ENCODE data around the gene SLC22A8.
"Not testable (repeated sequence)": the region's sequence is repeated elsewhere in the genome, so short reads cannot be mapped to it uniquely, and the experiment has no call there.

The SLC22A8 gene

GRCh38 chr11:62985041-62985750 lies 30.4 kb downstream of the SLC22A8 start:
- no peak for DNase-seq (ENCODE audit: low read depth)

DNA sequence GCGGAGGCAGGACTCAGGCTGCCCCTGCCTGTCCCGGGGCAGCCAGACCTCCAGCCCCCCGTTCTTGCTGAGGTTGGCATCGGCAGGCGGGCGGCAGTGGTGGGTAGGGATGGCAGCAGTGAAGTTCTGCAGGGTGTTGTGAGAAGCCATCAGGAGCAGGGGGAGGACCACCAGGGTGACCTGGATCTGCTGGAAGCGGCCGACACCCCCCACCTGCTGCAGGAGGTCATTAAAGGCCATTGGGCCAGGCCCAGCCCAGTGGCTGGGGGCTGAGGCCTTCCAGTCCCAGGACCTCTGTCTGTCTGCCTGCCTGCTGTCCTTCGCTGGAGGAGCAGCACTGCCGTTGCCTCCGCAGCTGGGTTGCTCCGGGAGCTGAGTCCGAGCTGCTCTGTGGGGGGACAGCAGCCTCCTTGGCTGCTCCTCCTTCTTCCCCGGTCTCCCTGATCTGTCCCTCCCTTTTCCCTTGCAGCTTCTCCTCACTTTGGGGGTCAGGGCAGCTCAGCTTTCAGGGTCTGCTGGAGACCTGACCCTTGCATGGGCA lies 31.1 kb downstream of the SLC22A8 start, which contains the start of gene SLC22A6:
SLC22A6 (minus strand) TSS at position 517 of the 541 bp plus-strand sequence; CDS start at position 240, 277 bp downstream.
- no peak for DNase-seq (ENCODE audit: low read depth)

- DNase-seq (ENCODE audit: low read depth), result no peak
Observed at GRCh38 chr11:62983536-62984199, 32.0 kb downstream of the SLC22A8 start.

DNA sequence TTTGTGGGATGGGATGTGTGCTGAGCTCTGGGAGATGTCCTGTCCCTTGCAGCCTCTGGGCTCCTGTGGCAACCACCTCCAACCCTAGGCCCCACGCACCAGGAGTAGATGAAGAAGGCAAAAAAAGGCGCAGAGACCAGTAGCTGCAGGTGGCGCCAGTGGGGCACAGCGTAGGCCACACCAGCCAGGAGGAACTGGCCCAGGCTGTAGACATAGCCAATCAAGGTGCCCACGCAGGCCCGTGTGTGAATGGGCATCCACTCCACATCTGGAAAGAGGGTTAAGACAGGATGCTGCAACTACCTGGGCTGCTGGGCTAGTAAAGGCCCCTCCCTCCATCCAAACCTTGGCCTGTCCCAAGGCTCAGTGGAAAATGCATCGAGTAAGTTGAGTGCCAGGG lies 33.9 kb downstream of the SLC22A8 start:
- no peak for DNase-seq (ENCODE audit: low read depth)

DNA sequence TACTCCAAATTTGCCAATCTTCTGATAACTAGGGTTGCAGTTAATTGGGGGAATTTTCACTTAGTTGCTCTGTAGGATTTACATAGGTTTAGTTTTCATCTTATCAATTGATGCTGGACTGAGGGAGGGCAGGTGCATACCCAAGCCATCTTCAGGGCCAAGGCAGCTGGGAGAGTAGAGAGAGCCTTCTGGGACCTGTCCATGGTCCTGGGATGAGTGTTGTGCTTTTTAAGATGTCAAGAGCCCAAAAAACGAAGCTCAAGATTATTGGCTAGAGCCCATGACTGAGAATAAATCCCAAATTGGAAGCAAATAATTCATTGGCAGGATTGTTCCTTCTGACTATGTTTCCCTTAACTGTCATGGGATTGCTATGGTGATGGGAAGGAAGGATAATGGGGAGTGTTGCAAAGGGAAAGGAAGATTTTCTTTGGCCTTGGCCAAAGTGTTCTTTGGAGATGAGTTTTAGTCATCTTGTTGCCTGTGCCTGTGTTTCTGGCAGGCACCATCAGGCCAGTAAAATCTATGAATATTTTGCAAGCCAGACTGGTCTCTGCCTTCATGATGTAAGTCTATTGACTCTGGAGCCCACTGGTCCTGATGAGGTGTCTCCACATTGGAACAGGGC lies 35.4 kb downstream of the SLC22A8 start:
- DNase-seq (ENCODE audit: low read depth), result no peak

- no peak for DNase-seq (ENCODE audit: low read depth)
Observed at GRCh38 chr11:62976109-62976508, 39.5 kb downstream of the SLC22A8 start.

- DNase-seq (ENCODE audit: low read depth), result no peak
Observed at GRCh38 chr11:62974848-62975522, 40.7 kb downstream of the SLC22A8 start.

GRCh38 chr11:62965574-62965973 lies 50.1 kb downstream of the SLC22A8 start:
- DNase-seq (ENCODE audit: low read depth), result no peak

DNA sequence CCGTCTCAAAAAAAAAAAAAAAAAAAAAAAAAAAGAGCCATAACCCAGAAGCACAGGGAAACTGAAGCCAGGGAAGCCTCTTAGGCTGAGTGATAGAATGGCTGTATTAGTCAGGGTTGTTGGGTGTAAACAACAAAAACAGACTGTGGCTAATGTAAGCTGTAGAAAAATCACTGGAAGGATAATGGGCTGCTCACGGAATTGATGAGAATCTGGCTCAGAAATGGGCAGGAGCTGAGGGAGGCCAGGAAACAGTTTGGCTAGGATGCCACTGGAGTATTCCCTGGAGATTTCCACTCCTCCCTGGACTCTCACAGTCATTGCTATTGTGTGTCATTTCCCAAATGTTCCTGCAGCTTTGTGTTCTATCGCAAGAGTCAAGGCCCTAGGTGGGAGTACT lies 53.2 kb downstream of the SLC22A8 start:
- no peak for DNase-seq (ENCODE audit: low read depth)

- DNase-seq (ENCODE audit: low read depth), result no peak
Observed at GRCh38 chr11:62961017-62961570, 54.5 kb downstream of the SLC22A8 start.

- no peak for DNase-seq (ENCODE audit: low read depth)
Observed at GRCh38 chr11:62959422-62959980, 56.1 kb downstream of the SLC22A8 start.

- no peak for DNase-seq (ENCODE audit: low read depth)
Observed at GRCh38 chr11:62958547-62959421, 56.9 kb downstream of the SLC22A8 start.

DNA sequence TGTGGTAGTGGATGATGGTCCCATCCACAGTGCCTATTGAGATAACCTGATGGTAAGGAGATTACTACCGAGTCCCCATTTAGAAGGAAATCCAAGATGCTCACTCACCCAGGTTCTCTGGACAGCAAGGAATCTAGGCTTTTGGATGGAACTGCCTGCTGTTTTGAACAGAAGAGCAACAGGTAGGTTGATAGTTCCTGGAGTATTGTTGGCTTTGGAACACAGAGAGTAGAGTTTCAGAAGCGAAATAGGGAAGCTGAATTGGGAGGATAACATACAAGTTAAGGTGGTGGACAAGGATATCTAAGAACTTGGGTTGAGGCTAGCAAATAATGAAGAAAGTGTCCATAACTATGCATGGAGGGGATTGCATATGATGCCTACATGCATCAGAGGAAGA lies 58.5 kb downstream of the SLC22A8 start:
- DNase-seq (ENCODE audit: low read depth), result no peak

GRCh38 chr11:62954478-62954877 lies 61.2 kb downstream of the SLC22A8 start:
- no peak for DNase-seq (ENCODE audit: low read depth)

DNA sequence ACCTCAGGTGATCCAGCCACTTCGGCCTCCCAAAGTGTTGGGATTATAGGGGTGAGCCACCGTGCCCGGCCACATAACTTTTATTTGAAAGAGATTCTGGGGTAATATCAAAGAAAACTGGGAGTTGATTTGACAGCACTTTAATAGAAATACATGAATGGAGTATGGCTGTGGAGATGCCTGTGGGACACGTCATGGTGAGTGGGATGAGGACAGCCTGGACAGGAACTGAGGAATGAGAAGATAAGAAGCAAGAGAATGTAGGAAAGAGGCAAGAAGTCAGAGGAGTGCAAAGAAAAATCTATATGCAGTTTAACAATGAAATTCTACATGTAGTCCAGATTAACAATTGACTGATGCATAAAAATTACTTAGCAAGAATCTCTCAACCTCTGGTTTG lies 61.8 kb downstream of the SLC22A8 start:
- DNase-seq (ENCODE audit: low read depth), result no peak

DNA sequence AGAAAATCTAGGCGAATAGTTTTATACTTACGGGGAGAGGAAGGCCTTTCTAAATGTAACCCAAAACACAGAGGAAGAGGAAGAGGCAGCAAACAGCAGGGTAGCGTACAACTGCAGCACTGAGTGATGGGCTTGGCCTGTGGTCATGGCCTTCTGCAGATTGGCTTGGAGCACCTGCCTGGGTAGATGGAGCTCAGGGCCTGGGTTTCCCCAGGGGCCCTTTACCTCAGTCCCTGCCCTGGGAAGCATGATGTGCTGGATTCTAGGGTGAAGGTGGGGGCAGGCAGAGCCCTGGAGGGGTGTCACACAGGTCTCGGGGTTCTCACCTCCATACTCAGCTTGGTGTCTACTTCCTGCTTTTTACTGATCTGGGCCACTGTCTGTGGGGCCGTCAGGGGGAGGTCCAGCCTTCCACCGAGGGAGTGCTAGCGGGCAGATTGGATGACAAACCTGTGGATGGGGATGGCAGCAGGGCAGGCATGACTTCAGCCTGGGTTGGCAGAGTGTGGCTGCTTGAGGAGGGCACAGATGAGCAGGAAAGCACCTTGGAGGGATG lies 66.8 kb downstream of the SLC22A8 start:
- DNase-seq (ENCODE audit: low read depth), result no peak

GRCh38 chr11:62945538-62945937 lies 70.1 kb downstream of the SLC22A8 start:
- DNase-seq (ENCODE audit: low read depth), result not testable (repeated sequence)

All from non-pigmented ciliary epithelial cell (primary cell).